Erythroblast (primary cell): ENCODE results near the gene CYP4F22.

Experiments used
- GATA1 ChIP-seq: IDR thresholded peaks from 2 replicates; pipeline ENCODE4 v1.6.1; 2011; ENCODE audit warnings: low read depth, mild to moderate bottlenecking, control low read depth, low read length, moderate library complexity
- POLR2A ChIP-seq: IDR thresholded peaks from 2 replicates; pipeline ENCODE4 v1.6.1; 2011; ENCODE audit warnings: mild to moderate bottlenecking, low read length

DNA sequence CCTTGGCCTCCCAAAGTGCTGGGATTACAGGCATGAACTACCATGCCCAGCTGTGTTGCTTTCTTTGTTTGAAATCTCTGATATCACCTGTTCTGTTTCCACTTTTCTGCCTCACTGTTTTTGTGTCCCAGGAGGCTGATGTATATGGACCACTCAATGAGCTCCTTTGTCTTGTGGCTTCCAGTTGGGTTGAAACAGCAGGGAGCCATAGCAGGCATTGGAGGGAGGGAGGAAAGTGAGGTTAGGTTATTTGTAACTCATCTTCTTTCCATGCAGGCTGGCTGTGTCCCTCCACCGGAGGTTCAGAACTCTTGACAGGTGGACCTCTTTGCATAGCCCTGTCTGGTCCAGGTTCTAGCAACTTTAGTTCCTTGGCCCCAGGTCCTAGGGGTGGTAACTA is 6.1 kb upstream of the CYP4F22 start:
- TF ChIP-seq POLR2A: no peak
- no peak for TF ChIP-seq GATA1
